ENCODE data around the gene NLRP4.

The NLRP4 gene

DNA sequence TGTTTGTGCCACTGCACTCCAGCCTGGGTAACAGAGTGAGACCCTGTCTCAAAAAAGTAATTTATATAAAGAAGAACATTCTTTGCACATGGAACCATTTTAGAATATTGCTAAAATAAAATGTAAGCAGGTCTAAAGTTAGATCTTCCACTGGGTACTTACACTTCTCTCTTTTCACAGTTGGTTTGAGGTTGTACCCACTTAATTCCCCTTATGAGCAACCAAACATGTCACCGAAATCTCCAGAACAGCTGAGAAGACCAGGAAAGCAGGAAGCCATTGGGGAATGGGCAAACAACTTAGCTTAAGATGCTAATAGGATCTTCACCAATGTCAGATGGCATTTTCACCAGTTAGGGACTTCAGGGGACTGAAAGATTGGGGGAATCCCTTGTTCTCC is 18.8 kb downstream of the NLRP4 start:
- no peak overlapping the region for H3K27ac Mint-ChIP-seq
- peaks cover 4% of the 10 kb centered on the region for H3K36me3 Mint-ChIP-seq (ENCODE audit: low read depth)
- H3K27me3 Mint-ChIP-seq = no peaks in the 10 kb centered on the region
- no peak overlapping the region for H3K4me3 Mint-ChIP-seq
- peaks cover 6% of the 10 kb centered on the region for H3K9me3 Mint-ChIP-seq
- no peaks in the 10 kb centered on the region for H3K4me1 Mint-ChIP-seq (ENCODE audit: low read depth)

DNA sequence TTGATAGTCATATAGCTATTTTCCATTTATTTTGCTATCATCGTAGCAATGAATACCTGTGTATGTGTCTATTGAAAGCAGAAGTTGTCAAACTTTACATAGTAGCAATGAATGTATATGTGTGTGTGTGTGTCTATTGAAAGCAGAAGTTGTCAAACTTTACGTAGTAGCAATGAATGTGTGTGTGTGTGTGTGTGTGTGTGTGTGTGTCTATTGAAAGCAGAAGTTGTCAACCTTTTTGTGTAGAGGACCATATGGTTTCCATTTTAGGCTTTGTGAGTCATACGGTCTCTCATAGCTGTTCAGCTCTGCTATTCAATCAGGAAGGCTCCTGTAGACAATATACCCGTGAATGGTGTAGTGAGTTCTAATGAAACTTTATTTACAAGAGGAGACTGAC is 20.8 kb downstream of the NLRP4 start:
- no peaks in the 10 kb centered on the region for H3K36me3 Mint-ChIP-seq (ENCODE audit: low read depth)
- H3K4me1 Mint-ChIP-seq (ENCODE audit: low read depth) = no peaks in the 10 kb centered on the region
- H3K9me3 Mint-ChIP-seq = no peaks in the 10 kb centered on the region
- no peak overlapping the region for H3K27ac Mint-ChIP-seq
- H3K4me3 Mint-ChIP-seq = no peak overlapping the region
- H3K27me3 Mint-ChIP-seq = no peaks in the 10 kb centered on the region

DNA sequence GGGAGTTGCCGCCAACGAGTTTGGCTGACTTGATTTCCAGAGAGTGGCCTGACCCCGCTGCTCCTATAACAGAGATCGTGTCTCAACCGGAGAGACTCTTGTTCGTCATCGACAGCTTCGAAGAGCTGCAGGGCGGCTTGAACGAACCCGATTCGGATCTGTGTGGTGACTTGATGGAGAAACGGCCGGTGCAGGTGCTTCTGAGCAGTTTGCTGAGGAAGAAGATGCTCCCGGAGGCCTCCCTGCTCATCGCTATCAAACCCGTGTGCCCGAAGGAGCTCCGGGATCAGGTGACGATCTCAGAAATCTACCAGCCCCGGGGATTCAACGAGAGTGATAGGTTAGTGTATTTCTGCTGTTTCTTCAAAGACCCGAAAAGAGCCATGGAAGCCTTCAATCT is 21.6 kb downstream of the NLRP4 start:
- no peaks in the 10 kb centered on the region for H3K9me3 Mint-ChIP-seq
- no peaks in the 10 kb centered on the region for H3K27me3 Mint-ChIP-seq
- H3K4me3 Mint-ChIP-seq = no peak overlapping the region
- H3K27ac Mint-ChIP-seq = no peak overlapping the region
- H3K36me3 Mint-ChIP-seq (ENCODE audit: low read depth) = no peaks in the 10 kb centered on the region
- no peaks in the 10 kb centered on the region for H3K4me1 Mint-ChIP-seq (ENCODE audit: low read depth)

DNA sequence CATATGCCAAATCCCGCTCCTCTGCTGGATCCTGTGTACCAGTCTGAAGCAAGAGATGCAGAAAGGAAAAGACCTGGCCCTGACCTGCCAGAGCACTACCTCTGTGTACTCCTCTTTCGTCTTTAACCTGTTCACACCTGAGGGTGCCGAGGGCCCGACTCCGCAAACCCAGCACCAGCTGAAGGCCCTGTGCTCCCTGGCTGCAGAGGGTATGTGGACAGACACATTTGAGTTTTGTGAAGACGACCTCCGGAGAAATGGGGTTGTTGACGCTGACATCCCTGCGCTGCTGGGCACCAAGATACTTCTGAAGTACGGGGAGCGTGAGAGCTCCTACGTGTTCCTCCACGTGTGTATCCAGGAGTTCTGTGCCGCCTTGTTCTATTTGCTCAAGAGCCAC is 22.1 kb downstream of the NLRP4 start:
- Mint-ChIP-seq H3K36me3 (ENCODE audit: low read depth) (no peaks in the 10 kb centered on the region), H3K4me3 (no peak overlapping the region), H3K27me3 (no peaks in the 10 kb centered on the region), H3K9me3 (peaks cover 3% of the 10 kb centered on the region), H3K27ac (no peak overlapping the region), H3K4me1 (ENCODE audit: low read depth) (no peaks in the 10 kb centered on the region)

DNA sequence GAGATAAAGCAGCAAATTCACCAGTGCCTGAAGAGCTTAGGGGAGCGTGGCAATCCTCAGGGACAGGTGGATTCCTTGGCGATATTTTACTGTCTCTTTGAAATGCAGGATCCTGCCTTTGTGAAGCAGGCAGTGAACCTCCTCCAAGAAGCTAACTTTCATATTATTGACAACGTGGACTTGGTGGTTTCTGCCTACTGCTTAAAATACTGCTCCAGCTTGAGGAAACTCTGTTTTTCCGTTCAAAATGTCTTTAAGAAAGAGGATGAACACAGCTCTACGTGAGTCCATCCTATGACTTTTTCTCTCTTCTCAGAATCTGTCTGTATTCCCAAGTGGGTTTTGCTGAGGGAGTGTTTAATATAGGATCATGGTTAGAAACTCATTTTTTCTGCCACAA is 22.6 kb downstream of the NLRP4 start:
- Mint-ChIP-seq H3K27me3 (no peaks in the 10 kb centered on the region), H3K4me1 (ENCODE audit: low read depth) (no peaks in the 10 kb centered on the region), H3K36me3 (ENCODE audit: low read depth) (no peaks in the 10 kb centered on the region), H3K9me3 (peaks cover 3% of the 10 kb centered on the region), H3K27ac (no peak overlapping the region), H3K4me3 (no peak overlapping the region)

DNA sequence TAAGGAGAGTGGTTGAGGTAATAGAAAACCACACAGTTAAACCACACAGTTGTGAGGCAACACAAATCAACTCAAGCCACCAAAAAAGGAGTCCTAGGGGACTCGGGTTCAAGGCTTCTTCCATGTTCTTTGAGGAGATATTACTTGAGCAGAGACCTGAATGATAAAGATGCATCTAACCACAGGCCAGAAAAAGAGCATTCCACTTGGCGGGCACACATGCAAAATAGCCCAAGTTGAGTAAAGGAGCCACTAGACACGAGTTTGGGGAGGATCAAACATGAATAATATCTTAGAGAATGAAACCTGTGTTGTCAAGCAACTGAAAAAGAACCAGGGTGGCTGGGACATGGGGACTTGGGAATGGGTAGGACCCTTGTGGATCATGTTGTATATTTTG is 30.2 kb downstream of the NLRP4 start:
- Mint-ChIP-seq H3K4me3 (no peak overlapping the region), H3K9me3 (peaks cover 13% of the 10 kb centered on the region), H3K4me1 (ENCODE audit: low read depth) (no peaks in the 10 kb centered on the region), H3K27ac (no peak overlapping the region), H3K36me3 (ENCODE audit: low read depth) (no peaks in the 10 kb centered on the region), H3K27me3 (no peaks in the 10 kb centered on the region)

DNA sequence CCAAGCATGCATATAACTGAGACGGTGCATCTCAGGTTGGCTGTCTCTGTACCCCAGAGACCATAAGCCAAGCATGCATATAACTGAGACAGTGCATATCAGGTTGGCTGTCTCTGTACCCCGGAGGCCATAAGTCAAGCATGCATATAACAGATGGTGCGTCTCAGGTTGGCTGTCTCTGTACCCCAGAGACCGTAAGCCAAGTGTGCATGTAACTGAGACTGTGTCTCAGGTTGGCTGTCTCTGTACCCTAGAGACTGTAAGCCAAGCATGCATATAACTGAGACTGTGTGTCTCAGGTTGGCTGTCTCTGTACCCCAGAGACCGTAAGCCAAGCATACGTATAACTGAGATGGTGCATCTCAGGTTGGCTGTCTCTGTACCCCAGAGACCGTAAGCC is 30.8 kb downstream of the NLRP4 start:
- H3K4me1 Mint-ChIP-seq (ENCODE audit: low read depth) = no peaks in the 10 kb centered on the region
- no peak overlapping the region for H3K27ac Mint-ChIP-seq
- no peaks in the 10 kb centered on the region for H3K27me3 Mint-ChIP-seq
- no peaks in the 10 kb centered on the region for H3K36me3 Mint-ChIP-seq (ENCODE audit: low read depth)
- H3K9me3 Mint-ChIP-seq = peaks cover 13% of the 10 kb centered on the region
- no peak overlapping the region for H3K4me3 Mint-ChIP-seq

DNA sequence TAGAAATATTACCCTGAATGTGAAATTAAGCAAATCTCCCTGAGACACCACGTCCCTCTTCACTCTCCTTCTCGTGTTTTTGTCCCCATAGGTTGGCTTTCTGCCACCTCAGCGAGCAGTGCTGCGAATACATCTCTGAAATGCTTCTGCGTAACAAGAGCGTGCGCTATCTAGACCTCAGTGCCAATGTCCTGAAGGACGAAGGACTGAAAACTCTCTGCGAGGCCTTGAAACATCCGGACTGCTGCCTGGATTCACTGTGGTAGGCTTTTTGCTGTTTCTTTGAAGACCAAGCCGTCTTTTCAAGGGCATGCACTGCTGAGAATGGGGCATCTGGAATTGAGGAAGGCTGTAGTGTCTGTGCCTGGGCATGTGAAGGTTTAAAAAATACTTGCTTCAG is 34.4 kb downstream of the NLRP4 start:
- Mint-ChIP-seq H3K9me3 (peaks cover 10% of the 10 kb centered on the region), H3K27me3 (no peaks in the 10 kb centered on the region), H3K27ac (no peak overlapping the region), H3K4me1 (ENCODE audit: low read depth) (no peaks in the 10 kb centered on the region), H3K4me3 (no peak overlapping the region), H3K36me3 (ENCODE audit: low read depth) (no peaks in the 10 kb centered on the region)

DNA sequence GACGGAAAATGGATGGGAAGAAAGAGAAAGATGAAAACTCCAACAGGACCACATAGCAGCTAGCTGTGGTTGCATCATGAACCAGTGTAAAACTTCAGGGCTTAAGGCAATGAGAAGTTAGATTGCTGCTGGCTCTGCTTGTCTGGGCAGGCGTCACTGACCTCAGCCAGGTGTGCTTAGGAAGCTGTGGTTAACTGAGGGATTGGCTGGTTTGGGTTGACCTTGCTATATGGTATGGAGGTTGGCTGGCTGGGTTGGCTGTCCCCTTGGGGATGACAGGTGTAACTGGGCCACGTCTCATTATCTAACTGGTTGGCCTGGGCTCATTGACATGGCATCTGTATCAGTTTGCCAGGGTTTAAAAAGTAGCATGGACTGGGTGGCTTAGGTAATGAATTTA is 40.9 kb downstream of the NLRP4 start:
- Mint-ChIP-seq H3K36me3 (ENCODE audit: low read depth) (no peaks in the 10 kb centered on the region), H3K27me3 (no peaks in the 10 kb centered on the region), H3K4me1 (ENCODE audit: low read depth) (no peaks in the 10 kb centered on the region), H3K27ac (no peak overlapping the region), H3K9me3 (peaks cover 27% of the 10 kb centered on the region), H3K4me3 (no peak overlapping the region)

DNA sequence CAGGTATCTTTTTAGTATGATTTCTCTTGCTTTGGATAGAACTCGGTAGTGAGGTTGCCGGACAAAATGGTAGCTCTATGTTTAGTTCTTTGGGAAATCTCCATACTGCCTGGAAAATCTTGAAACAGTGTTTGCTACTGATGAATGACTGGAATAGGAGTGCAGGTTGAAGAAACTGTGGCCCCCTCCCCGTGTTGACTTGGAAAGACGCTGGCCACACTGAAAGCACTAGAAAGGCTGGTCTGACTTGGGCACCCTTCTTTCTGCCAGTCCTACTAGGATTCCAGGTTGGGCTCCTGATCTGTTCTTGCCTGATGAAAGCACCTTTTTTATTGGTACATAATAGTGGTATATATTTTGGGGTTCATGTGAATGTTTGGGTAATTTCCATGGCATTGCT is 46.3 kb downstream of the NLRP4 start:
- no peak overlapping the region for H3K4me3 Mint-ChIP-seq
- H3K4me1 Mint-ChIP-seq (ENCODE audit: low read depth) = no peaks in the 10 kb centered on the region
- no peaks in the 10 kb centered on the region for H3K36me3 Mint-ChIP-seq (ENCODE audit: low read depth)
- H3K27ac Mint-ChIP-seq = no peak overlapping the region
- H3K27me3 Mint-ChIP-seq = peaks cover 4% of the 10 kb centered on the region
- H3K9me3 Mint-ChIP-seq = peaks cover 29% of the 10 kb centered on the region

DNA sequence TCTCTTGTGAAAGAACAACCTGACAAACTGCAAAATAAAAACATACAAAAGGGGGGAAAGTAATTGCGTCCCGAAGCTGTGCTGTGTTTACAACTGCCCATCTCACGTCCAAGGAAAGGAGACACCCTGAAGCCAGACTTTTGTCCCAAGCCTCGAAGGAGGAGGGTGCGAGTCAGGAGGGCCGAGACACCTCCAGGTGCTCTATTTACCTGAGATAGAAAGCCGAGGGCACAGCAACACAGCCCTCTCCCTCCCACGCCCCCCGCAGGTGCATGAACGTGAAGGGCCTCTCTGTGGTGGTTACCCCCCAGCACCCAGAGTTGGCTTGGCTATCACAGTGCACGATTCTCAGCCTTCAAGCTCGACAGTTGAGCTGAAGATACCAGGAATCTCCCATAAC is 62.6 kb downstream of the NLRP4 start:
- Mint-ChIP-seq H3K27me3 (no peaks in the 10 kb centered on the region), H3K9me3 (peaks cover 18% of the 10 kb centered on the region), H3K4me3 (no peak overlapping the region), H3K4me1 (ENCODE audit: low read depth) (no peaks in the 10 kb centered on the region), H3K27ac (no peak overlapping the region), H3K36me3 (ENCODE audit: low read depth) (no peaks in the 10 kb centered on the region)

DNA sequence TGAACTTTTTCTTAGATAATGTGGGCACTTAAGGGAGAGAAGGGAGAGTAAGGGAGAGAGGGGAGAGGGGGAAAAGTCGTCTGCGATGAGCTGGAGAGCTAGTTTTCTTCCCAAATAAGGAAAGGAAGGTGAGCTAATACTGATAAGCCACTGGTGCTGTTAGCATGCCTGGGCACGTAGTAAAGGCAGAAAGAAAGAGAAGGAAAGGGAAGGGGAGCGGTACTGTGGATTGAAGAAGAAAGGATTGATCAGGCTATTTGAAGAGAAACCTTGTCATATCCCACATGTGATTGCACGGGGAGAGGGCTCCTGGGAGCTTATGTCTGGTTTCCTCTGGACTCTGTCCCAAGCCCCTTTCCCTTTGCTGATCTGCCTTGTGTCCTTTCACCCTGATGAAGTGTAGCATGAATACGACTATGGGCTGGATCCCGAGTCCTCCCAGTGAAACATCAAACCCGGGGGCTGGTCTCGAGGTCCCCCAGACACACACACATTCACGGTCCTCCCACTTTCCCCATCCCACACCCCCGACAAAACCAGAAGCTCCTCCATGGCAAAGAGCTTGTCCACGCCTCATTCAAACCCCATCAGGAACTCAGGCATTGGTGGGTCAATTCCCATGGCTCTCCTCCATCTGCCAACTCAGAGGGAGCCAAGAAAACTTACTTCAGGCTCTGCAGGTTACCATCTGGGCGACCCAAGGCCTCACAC is 65.2 kb downstream of the NLRP4 start:
- H3K4me1 Mint-ChIP-seq (ENCODE audit: low read depth) = no peaks in the 10 kb centered on the region
- peaks cover 7% of the 10 kb centered on the region for H3K9me3 Mint-ChIP-seq
- no peak overlapping the region for H3K4me3 Mint-ChIP-seq
- no peak overlapping the region for H3K27ac Mint-ChIP-seq
- H3K27me3 Mint-ChIP-seq = no peaks in the 10 kb centered on the region
- no peaks in the 10 kb centered on the region for H3K36me3 Mint-ChIP-seq (ENCODE audit: low read depth)

DNA sequence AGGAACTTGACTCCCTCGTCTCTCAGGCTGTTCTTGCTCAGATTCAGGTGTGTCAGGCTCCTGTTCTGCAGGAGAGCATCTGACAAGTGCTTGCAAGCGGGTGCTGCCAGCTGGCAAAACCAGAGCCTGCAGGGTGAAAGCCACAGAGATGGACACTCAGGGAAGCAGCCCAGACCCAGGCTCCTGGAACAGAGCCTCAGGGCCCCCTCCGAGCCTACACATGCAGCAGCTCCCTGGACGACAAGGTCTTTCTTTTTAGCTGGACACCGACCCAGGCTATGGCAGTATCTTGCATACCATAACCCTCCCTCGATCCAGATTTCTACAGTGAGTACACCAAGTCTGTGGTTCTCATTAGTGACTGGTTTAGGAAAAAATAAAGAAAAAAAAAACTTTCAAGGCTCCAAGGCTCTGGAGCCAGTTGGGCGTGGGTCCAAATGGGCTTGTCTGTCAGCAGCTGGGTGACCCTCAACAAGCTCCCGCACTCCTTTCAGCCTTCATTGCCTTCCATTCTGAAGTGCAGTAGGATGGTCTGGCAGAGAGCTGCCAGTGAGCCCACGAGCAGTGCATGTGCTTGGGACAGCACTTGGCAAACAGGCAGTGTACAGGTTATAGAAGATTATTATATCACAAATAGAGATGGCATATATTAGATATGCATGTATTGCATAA is 65.9 kb downstream of the NLRP4 start:
- H3K27me3 Mint-ChIP-seq = no peaks in the 10 kb centered on the region
- H3K27ac Mint-ChIP-seq = no peak overlapping the region
- no peak overlapping the region for H3K4me3 Mint-ChIP-seq
- no peaks in the 10 kb centered on the region for H3K36me3 Mint-ChIP-seq (ENCODE audit: low read depth)
- no peaks in the 10 kb centered on the region for H3K4me1 Mint-ChIP-seq (ENCODE audit: low read depth)
- peaks cover 4% of the 10 kb centered on the region for H3K9me3 Mint-ChIP-seq

DNA sequence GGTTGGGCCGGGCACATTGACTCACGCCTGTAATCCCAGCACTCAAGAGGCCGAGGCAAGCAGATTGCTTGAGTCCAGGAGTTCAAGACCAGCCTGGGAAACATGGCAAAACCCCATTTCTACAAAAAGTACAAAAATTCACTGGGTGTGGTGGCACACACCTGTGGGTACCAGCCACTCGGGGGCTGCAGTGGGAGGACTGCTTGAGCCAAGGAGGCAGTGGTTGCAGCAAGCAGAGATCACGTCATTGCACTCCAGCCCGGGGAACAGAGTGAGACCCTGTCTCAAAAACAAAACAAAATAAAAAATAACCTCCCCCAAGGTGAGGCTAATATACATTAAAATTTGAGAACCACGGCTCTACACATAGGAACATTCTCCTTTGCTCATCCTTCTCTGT is 70.9 kb downstream of the NLRP4 start:
- H3K27me3 Mint-ChIP-seq = peaks cover 7% of the 10 kb centered on the region
- H3K27ac Mint-ChIP-seq = no peak overlapping the region
- no peak overlapping the region for H3K4me3 Mint-ChIP-seq
- H3K9me3 Mint-ChIP-seq = peaks cover 12% of the 10 kb centered on the region
- no peaks in the 10 kb centered on the region for H3K4me1 Mint-ChIP-seq (ENCODE audit: low read depth)
- H3K36me3 Mint-ChIP-seq (ENCODE audit: low read depth) = no peaks in the 10 kb centered on the region

DNA sequence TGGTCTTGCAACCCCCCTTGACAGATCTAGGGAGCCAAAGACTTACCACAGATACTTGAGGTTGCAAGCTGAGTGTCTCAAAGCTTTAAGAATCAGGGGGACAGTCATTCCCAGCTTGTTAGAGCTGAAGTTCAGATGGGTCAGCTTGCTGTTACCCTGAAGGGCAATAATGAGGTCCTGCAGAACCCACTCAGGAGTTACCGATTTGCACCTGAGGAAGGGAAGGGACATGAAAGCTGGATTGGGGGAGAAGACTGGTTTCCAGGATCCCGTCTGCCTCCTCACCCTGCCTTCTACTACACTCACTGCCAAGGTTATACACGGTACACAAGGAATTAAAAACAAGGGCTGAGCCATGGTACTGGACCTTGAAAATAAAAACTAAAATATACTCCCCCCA is 71.4 kb downstream of the NLRP4 start:
- H3K27ac Mint-ChIP-seq = no peak overlapping the region
- H3K36me3 Mint-ChIP-seq (ENCODE audit: low read depth) = no peaks in the 10 kb centered on the region
- peaks cover 7% of the 10 kb centered on the region for H3K27me3 Mint-ChIP-seq
- no peaks in the 10 kb centered on the region for H3K4me1 Mint-ChIP-seq (ENCODE audit: low read depth)
- H3K9me3 Mint-ChIP-seq = peaks cover 12% of the 10 kb centered on the region
- no peak overlapping the region for H3K4me3 Mint-ChIP-seq

DNA sequence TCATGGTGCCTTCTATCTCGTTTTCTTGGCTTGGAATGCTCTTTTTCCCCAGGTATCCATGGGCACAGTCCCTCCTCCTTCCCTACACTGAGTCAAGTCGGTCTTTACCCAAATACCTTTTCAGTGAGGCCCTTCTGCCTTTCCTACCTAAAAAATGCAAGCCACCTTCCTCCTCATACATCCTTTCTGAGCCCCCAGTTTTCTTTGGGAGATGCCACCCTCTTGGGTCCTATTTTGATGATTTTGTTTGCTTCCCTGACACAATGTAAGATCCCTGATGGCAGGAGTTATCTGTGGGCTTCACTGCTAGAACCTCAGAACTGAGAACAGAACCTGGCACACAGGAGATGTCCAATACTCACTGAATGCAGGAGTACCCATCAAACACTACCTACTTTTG is 73.5 kb downstream of the NLRP4 start:
- Mint-ChIP-seq H3K4me3 (no peak overlapping the region), H3K4me1 (ENCODE audit: low read depth) (no peaks in the 10 kb centered on the region), H3K27me3 (peaks cover 8% of the 10 kb centered on the region), H3K36me3 (ENCODE audit: low read depth) (peaks cover 2% of the 10 kb centered on the region), H3K27ac (no peak overlapping the region), H3K9me3 (peaks cover 15% of the 10 kb centered on the region)

All from stimulated activated naive CD8-positive, alpha-beta T cell treated with anti-CD3 and anti-CD28 coated beads, Interleukin-15, Interleukin-2, amounts not matched to agents 100 ng/mL and 50 ng/mL, for 24 hours (primary cell).